GM23248 (cell line): ENCODE measurements around the gene PSMC3IP. TPM values are rescaled to one million over a fixed set of nuclear protein-coding genes. Genes with fewer than 3 reads are reported as not detected.
"Not testable (repeated sequence)": the region's sequence is repeated elsewhere in the genome, so short reads cannot be mapped to it uniquely, and the experiment has no call there.

Experiments
- DNase-seq: peaks from one replicate; pipeline ENCODE4 v3.0.0-alpha.2; 2015
- H2AFZ ChIP-seq: fragments of 200-600 bp; sonication (generic); 2 replicates; pipeline ENCODE4 v1.6.1; 2016; ENCODE audit warnings: antibody characterized with exemption
- H3F3A ChIP-seq: fragments of 200-600 bp; sonication (generic); 2 replicates; pipeline ENCODE4 v1.6.1; 2016; ENCODE audit warnings: mild to moderate bottlenecking, antibody characterized with exemption, mixed run types; ENCODE audit not compliant: insufficient read depth
- H3K27ac ChIP-seq: fragments of 200-600 bp; sonication (generic); 2 replicates; pipeline ENCODE4 v1.5.1; 2016; ENCODE audit warnings: mild to moderate bottlenecking
- H3K27me3 ChIP-seq: fragments of 200-600 bp; sonication (generic); replicated peaks from 2 replicates; pipeline ENCODE4 v1.6.1; 2016; ENCODE audit warnings: mild to moderate bottlenecking; ENCODE audit not compliant: insufficient read depth
- H3K36me3 ChIP-seq: fragments of 200-600 bp; sonication (generic); 2 replicates; pipeline ENCODE4 v1.6.1; 2016; ENCODE audit warnings: low read depth, mild to moderate bottlenecking
- H3K4me1 ChIP-seq: fragments of 200-600 bp; sonication (generic); 2 replicates; pipeline ENCODE4 v1.6.1; 2016; ENCODE audit warnings: mild to moderate bottlenecking; ENCODE audit not compliant: insufficient read depth
- H3K4me2 ChIP-seq: fragments of 200-600 bp; sonication (generic); one replicate; pipeline ENCODE4 v1.6.1; 2016; ENCODE audit warnings: mild to moderate bottlenecking; ENCODE audit not compliant: unreplicated experiment
- H3K4me3 ChIP-seq: fragments of 200-600 bp; sonication (generic); 2 replicates; pipeline ENCODE4 v1.5.1; 2016; ENCODE audit warnings: mild to moderate bottlenecking
- H3K79me2 ChIP-seq: fragments of 200-600 bp; sonication (generic); 2 replicates; pipeline ENCODE4 v1.6.1; 2016; ENCODE audit warnings: mild to moderate bottlenecking; ENCODE audit not compliant: insufficient read depth
- H3K9ac ChIP-seq: fragments of 200-600 bp; sonication (generic); 2 replicates; pipeline ENCODE4 v1.6.1; 2016; ENCODE audit warnings: mild to moderate bottlenecking
- H3K9me2 ChIP-seq: fragments of 200-600 bp; sonication (generic); 2 replicates; pipeline ENCODE4 v1.6.1; 2016; ENCODE audit warnings: mixed run types, mild to moderate bottlenecking, moderate library complexity; ENCODE audit not compliant: insufficient read depth
- H3K9me3 ChIP-seq: fragments of 200-600 bp; sonication (generic); one replicate; pipeline ENCODE4 v1.6.1; 2017; ENCODE audit warnings: low read depth
- H4K20me1 ChIP-seq: fragments of 200-600 bp; sonication (generic); 2 replicates; pipeline ENCODE4 v1.6.0; 2016; ENCODE audit not compliant: insufficient read depth
- EZH2 ChIP-seq: fragments of 200-600 bp; sonication (generic); IDR thresholded peaks from 2 replicates; pipeline ENCODE4 v1.6.1; 2018; ENCODE audit warnings: antibody characterized with exemption, mild to moderate bottlenecking; ENCODE audit not compliant: insufficient read depth, poor library complexity, severe bottlenecking
- EZH2phosphoT487 ChIP-seq: fragments of 200-600 bp; sonication (generic); IDR thresholded peaks from 2 replicates; pipeline ENCODE4 v1.6.1; 2018; ENCODE audit warnings: antibody characterized with exemption, moderate library complexity, mild to moderate bottlenecking, low read depth; ENCODE audit not compliant: insufficient read depth
- WGBS, 2 experiments: methylation state at CpG; one replicate each; pipeline ENCODE4 v1.1.6; 2015 to 2017; ENCODE audit warnings: low lambda C conversion rate in 2 of 2, low coverage in 1 of 2; ENCODE audit errors: missing lambda C conversion rate in 2 of 2; 5-methylcytosine and 5-hydroxymethylcytosine counted together
- in situ Hi-C: fragments of 300-500 bp; cut with MboI; formaldehyde crosslinking; loops from 2 replicates; pipeline ENCODE4 v1.15.0; 2020
- polyA plus RNA-seq: library from polyadenylated mRNA; unstranded; fragments of >200 nt; fragmentation: Nextera tagmentation; extraction: Ambion mirVana; gene quantifications from 2 replicates; pipeline ENCODE4 v1.2.1, GENCODE V29; 2016
- total RNA-seq: library from RNA; depleted of rRNA; stranded (reverse); fragments of >200 nt; shearing (Covaris generic); gene quantifications from 2 replicates; pipeline ENCODE4 v1.2.3, GENCODE V29; 2014

PSMC3IP gene
- total and polyA plus RNA-seq, 2 experiments from 2014 or later, result 8.9 to 12.0 TPM

DNA sequence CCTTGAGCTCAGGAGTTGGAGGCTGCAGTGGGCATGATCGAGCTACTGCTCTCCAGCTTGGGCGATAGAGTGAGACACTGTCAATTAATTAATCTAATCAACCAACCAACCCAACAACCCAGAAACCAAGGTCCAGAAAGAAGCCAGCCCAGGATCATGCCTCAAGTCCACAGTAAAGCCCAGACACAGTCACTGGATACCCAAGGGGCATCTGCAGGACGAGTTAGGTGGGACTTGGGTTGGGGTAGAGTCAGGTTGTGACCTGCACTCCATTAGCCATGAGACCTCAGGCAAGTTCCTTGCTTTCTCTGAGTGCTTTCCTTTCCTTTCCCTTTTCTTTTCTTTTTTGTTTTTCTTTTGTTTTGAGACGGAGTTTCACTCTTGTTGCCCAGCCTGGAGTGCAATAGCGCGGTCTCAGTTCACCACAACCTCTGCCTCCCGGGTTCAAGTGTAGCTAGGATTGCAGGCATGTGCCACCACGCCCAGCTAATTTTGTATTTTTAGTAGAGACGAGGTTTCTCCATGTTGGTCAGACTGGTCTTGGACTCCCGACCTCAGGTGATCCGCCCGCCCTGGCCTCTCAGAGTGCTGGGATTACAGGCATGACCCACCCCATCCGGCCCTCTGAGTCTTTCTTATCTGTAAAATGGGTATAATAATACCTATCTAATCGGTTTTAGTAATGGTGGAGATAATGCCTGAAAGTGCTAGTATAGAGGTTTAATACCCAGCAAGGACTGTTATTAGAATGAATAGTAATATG is 28.4 kb downstream of the PSMC3IP start:
- no peak overlapping the region for H3K4me3 ChIP-seq
- DNase-seq, result no peak
- WGBS, 2 experiments, result 91% methylated on average over 14 of the region's 14 CpGs
- H2AFZ ChIP-seq, result no peak overlapping the region
- 0 out of 2 replicates have a peak, but pooled peaks cover 7% of the 10 kb centered on the region for H3F3A ChIP-seq
- no peak overlapping the region for H3K9ac ChIP-seq
- H3K9me2 ChIP-seq, result no peaks in the 10 kb centered on the region
- H3K27me3 ChIP-seq, result no peaks in the 10 kb centered on the region
- H3K4me2 ChIP-seq, result no peak overlapping the region
- TF ChIP-seq EZH2 (no peak), EZH2phosphoT487 (no peak)
- in situ Hi-C loops, result no loop called here
- no peaks in the 10 kb centered on the region for H4K20me1 ChIP-seq
- no peaks in the 10 kb centered on the region for H3K36me3 ChIP-seq
- no peaks in the 10 kb centered on the region for H3K9me3 ChIP-seq
- no peaks in the 10 kb centered on the region for H3K4me1 ChIP-seq
- no peak overlapping the region for H3K27ac ChIP-seq
- peaks cover 15% of the 10 kb centered on the region; the same call in 1 of the 2 replicates for H3K79me2 ChIP-seq

DNA sequence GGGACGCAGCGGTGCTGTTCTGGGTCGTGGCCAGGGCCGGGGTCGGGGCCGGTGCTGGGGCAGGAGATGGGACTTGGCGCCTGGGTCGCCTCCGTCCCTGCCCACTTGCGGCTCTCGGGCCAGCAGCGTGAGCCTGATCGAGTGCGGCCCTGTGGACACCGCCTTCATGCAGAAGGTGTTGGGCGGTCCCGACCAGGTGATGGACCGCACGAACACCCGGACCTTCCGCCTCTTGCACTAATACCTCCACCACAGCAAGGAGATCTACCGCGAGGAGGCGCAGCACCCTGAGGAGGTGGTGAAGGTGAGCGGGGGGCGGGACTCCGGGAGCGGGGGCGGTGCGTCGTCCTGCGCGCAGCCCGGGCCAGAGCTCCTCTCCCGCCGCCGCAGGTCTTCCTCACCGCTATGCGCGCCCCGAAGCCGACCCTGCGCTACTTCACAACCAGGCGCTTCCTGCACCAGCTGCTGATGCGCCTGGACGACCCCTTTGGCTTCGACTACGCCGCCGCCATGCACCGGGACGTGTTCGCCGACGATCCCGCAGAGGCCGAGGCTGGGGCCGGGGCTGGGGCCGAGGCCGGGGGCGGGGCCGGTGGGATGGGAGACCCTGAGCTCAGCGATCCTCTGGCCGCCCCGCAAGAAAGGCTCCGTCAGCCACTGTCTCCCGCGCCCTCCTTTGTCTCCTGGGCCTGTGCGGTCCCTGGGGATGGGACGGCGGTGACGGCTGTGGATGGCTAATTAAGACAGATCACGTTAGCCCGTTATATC is 29.3 kb downstream of the PSMC3IP start:
- H3K79me2 ChIP-seq, result peaks cover 9% of the 10 kb centered on the region; the same call in 1 of the 2 replicates
- no peak overlapping the region for H3K27ac ChIP-seq
- H3K36me3 ChIP-seq, result no peaks in the 10 kb centered on the region
- no peak overlapping the region for H3K4me2 ChIP-seq
- H3K9me2 ChIP-seq, result no peaks in the 10 kb centered on the region
- TF ChIP-seq EZH2 (no peak), EZH2phosphoT487 (no peak)
- 42 to 46% methylated on average over 47 to 74 of the region's 74 CpGs for WGBS, 2 experiments
- no peak overlapping the region for H3K4me3 ChIP-seq
- no peak overlapping the region for H2AFZ ChIP-seq
- no peaks in the 10 kb centered on the region for H3K9me3 ChIP-seq
- no peaks in the 10 kb centered on the region for H4K20me1 ChIP-seq
- DNase-seq, result no peak
- no peaks in the 10 kb centered on the region for H3K4me1 ChIP-seq
- H3K9ac ChIP-seq, result no peak overlapping the region
- in situ Hi-C loops, result no loop called here
- 0 out of 2 replicates have a peak, but pooled peaks cover 7% of the 10 kb centered on the region for H3F3A ChIP-seq
- no peaks in the 10 kb centered on the region for H3K27me3 ChIP-seq

DNA sequence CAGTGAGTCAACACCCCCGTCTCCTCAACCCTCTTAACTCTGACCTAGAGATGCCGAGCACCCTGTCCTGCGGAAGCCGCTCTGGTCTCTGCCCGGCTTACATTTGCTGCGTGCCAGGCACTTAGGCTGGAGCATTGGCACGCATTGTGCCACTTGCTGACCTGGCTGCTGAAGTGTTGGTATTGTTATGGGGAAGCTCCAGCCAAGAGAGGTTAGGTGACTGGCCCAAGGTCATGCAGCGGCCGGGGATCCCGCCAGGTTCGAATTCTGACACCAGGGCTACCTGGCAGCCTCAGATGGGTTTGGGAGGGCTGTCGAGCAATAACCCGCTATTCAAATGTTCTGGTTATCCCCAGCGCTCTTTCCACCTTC is 29.8 kb downstream of the PSMC3IP start:
- Histone ChIP-seq H3K9me3 (no peaks in the 10 kb centered on the region), H3K4me2 (no peak overlapping the region), H3F3A (0 out of 2 replicates have a peak, but pooled peaks cover 7% of the 10 kb centered on the region), H3K4me1 (no peaks in the 10 kb centered on the region), H3K4me3 (no peak overlapping the region), H3K9ac (no peak overlapping the region), H3K79me2 (peaks cover 9% of the 10 kb centered on the region; the same call in 1 of the 2 replicates), H3K36me3 (no peaks in the 10 kb centered on the region), H3K9me2 (no peaks in the 10 kb centered on the region), H3K27me3 (no peaks in the 10 kb centered on the region), H2AFZ (no peak overlapping the region), H3K27ac (no peak overlapping the region), H4K20me1 (no peaks in the 10 kb centered on the region)
- TF ChIP-seq EZH2 (no peak), EZH2phosphoT487 (no peak)
- in situ Hi-C loops, result no loop called here
- DNase-seq, result no peak
- whole genome bisulfite sequencing, 2 experiments, result 93 to 96% methylated on average over 14 of the region's 14 CpGs

DNA sequence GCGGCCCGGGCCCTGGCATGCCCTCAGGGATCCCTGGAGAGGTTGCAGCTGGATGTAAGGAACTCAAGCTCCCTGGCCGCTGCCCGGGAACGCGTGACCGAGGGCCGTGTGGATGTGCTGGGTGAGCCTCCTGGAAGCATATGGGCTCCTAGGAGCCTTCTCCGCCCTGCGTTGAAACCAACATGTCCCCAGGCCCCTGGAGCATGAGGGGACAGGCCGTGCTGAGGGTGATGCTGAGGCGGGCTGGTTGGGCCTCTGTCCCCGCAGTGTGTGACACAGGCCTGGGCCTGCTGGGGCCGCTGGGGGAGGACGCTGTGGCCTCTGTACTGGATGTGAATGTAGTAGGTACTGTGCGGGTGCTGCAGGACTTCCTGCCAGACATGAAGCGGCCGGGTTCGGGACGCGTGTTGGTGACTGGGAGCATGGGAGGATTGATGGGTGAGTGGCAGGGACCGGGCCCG is 30.5 kb downstream of the PSMC3IP start:
- Histone ChIP-seq H3K9me2 (no peaks in the 10 kb centered on the region), H3K9me3 (no peaks in the 10 kb centered on the region), H3K4me3 (no peak overlapping the region), H3K4me2 (no peak overlapping the region), H3K27ac (no peak overlapping the region), H3K27me3 (no peaks in the 10 kb centered on the region), H3K4me1 (no peaks in the 10 kb centered on the region), H2AFZ (no peak overlapping the region), H3K79me2 (peaks cover 9% of the 10 kb centered on the region; the same call in 1 of the 2 replicates), H3K9ac (no peak overlapping the region), H3K36me3 (no peaks in the 10 kb centered on the region; the same call in 1 of the 2 replicates), H3F3A (0 out of 2 replicates have a peak, but pooled peaks cover 7% of the 10 kb centered on the region), H4K20me1 (no peaks in the 10 kb centered on the region)
- TF ChIP-seq EZH2, result no peak
- TF ChIP-seq EZH2phosphoT487, result no peak
- WGBS, 2 experiments, result 78 to 84% methylated on average over 21 to 22 of the region's 23 CpGs
- in situ Hi-C loops, result no loop called here
- DNase-seq, result no peak

DNA sequence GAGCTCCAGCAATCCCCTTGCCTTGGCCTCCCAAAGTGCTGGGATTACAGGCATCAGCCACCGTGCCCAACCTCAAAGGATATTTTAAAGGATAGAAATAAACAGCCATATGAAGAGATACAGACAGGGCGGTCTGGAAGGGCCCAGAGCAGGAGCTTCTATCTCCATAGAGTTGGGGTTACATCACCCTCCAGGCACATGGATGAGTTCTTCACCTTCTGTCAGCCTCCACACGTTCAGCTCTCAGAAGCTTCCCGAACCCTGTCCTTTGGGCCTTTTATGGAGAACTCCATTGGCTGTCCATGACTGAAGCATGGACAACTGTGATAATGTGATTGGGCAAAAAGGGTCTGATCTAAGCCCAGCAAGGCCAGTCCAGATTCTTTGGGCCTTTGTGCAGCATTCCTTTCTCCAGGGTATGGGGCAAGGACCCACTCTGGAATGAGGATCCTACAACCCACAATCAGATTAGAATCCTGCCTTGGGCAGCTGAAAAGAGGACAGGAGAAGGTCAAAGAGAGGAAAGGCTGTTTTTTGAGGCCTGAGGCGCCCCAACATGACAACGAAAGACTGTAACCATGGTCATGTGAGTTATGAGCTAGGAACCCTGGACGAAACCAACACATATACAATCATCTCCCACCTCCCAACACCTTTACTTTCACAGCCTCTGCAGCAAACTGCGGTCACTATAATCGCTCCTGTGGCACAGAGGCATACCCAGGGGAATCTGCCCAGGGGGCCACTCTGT is 31.6 kb downstream of the PSMC3IP start:
- H4K20me1 ChIP-seq, H3K36me3 ChIP-seq, H2AFZ ChIP-seq, H3K4me3 ChIP-seq, H3K9me2 ChIP-seq, H3K4me1 ChIP-seq, H3K27ac ChIP-seq, H3K27me3 ChIP-seq, in situ Hi-C loops, DNase-seq, H3K9me3 ChIP-seq, H3K4me2 ChIP-seq, H3K79me2 ChIP-seq, H3K9ac ChIP-seq: not testable (repeated sequence)
- H3F3A ChIP-seq, result 0 out of 2 replicates have a peak, but pooled peaks cover 13% of the 10 kb centered on the region
- WGBS, 2 experiments, result 92 to 93% methylated on average over 9 of the region's 9 CpGs
